Prostate gland (tissue), 2 donors: ENCODE data around the gene ATAD1.
"Not testable (repeated sequence)": the region's sequence is repeated elsewhere in the genome, so short reads cannot be mapped to it uniquely, and the experiment has no call there.

ENCODE experiments used
- CTCF ChIP-seq, 4 experiments: fragments of 200-600 bp in 2 of 4; fragments of 450-650 bp in 2 of 4; sonication (generic) in 2 of 4; IDR thresholded peaks; 1 replicate in 3 of 4; 2 replicates in 1 of 4; pipeline ENCODE4 v1.5.1; 2016 to 2019; ENCODE audit warnings: antibody characterized with exemption in 4 of 4, mild to moderate bottlenecking in 2 of 4, moderate library complexity in 2 of 4
- POLR2A ChIP-seq: fragments of 450-650 bp; IDR thresholded peaks from one replicate; pipeline ENCODE4 v1.6.1; 2016; ENCODE audit warnings: antibody characterized with exemption, mild to moderate bottlenecking

- not testable (repeated sequence) for TF ChIP-seq CTCF (IDR thresholded peaks at IDR 0.05); POLR2A
These were observed 37.6 kb upstream of the ATAD1 start for GRCh38 chr10:87855665-87856064.
